ENCODE results near the gene AFF1.

DNA sequence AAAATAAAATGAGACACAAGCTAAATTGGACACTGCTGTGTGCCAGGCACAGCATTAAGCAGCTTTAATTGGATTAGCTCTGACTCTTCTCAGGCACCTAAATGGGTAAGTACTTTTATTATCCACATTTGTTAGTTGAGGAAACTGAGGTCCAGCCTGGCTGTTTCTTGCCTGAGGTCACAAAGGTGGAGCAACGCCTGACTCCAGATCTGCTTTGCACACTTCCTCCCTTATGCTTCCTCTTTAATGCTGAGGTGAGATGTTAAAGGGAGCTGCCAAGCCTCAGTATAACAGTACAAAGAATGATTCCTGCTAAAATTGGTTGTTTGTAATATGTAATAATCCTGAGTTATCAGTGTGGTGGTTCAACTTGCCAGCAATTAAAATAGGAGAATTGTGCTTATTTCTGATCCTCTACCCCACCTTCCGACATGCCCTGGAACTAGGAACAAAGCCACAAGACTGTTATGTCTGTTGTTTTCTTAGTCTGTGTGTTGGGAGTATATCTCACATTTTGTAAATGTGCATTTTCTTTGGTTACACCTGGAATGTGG is 74.4 kb downstream of the AFF1 start:
- TF ChIP-seq EP300 (IDR thresholded peaks at IDR 0.05) (no peak), POLR2A (IDR thresholded peaks at IDR 0.05) (no peak)

All from gastroesophageal sphincter (tissue), 2 donors.